Osteoblast (primary cell): ENCODE results near the gene LRP1B. TPM values are rescaled to one million over a fixed set of nuclear protein-coding genes. Genes with fewer than 3 reads are reported as not detected.
"Not testable (repeated sequence)": the region's sequence is repeated elsewhere in the genome, so short reads cannot be mapped to it uniquely, and the experiment has no call there.

Experiments used
- DNase-seq: peaks from one replicate; pipeline ENCODE4 v3.0.0; 2011; ENCODE audit warnings: low spot score, mixed read lengths; ENCODE audit not compliant: insufficient read length; ENCODE audit errors: missing footprints
- H2AFZ ChIP-seq: 2 replicates; pipeline ENCODE4 v1.6.0; 2011; ENCODE audit warnings: mild to moderate bottlenecking, low read length
- H3K27ac ChIP-seq: 2 replicates; pipeline ENCODE4 v1.5.1; 2011; ENCODE audit warnings: mild to moderate bottlenecking, low read depth, low read length, moderate library complexity
- H3K27me3 ChIP-seq: 2 replicates; pipeline ENCODE4 v1.6.0; 2012; ENCODE audit warnings: mild to moderate bottlenecking, control low read depth, inconsistent platforms, low read length, moderate library complexity; ENCODE audit not compliant: insufficient read depth
- H3K36me3 ChIP-seq: 2 replicates; pipeline ENCODE4 v1.5.1; 2011; ENCODE audit warnings: mild to moderate bottlenecking, low read length, control low read depth, moderate library complexity; ENCODE audit not compliant: insufficient read depth
- H3K4me1 ChIP-seq: 2 replicates; pipeline ENCODE4 v1.5.1; 2011; ENCODE audit warnings: mild to moderate bottlenecking, low read length, control low read depth, moderate library complexity; ENCODE audit not compliant: insufficient read depth
- H3K4me2 ChIP-seq: 2 replicates; pipeline ENCODE4 v1.6.0; 2011; ENCODE audit warnings: mild to moderate bottlenecking, low read length; ENCODE audit not compliant: insufficient read depth
- H3K4me3 ChIP-seq: fragments of 200-600 bp; sonication (generic); 3 replicates; pipeline ENCODE4 v1.5.1; 2012; ENCODE audit warnings: mild to moderate bottlenecking, low read length, inconsistent platforms; ENCODE audit not compliant: insufficient read depth
- H3K79me2 ChIP-seq: 2 replicates; pipeline ENCODE4 v1.6.0; 2012; ENCODE audit warnings: mild to moderate bottlenecking, low read length, control low read depth, inconsistent platforms; ENCODE audit not compliant: insufficient read depth
- H3K9me3 ChIP-seq: 2 replicates; pipeline ENCODE4 v1.5.1; 2011; ENCODE audit warnings: low read depth, low read length, control low read depth
- H4K20me1 ChIP-seq: 2 replicates; pipeline ENCODE4 v1.6.0; 2012; ENCODE audit warnings: mild to moderate bottlenecking, low read length, control low read depth; ENCODE audit not compliant: insufficient read depth
- CTCF ChIP-seq: IDR thresholded peaks from 2 replicates; pipeline ENCODE4 v1.5.1; 2011; ENCODE audit warnings: mild to moderate bottlenecking, low read depth, low read length, moderate library complexity; ENCODE audit errors: extremely low read depth
- total RNA-seq: library from RNA; depleted of rRNA; stranded (reverse); fragments of >200 nt; gene quantifications from 2 replicates; pipeline ENCODE4 v1.2.3, GENCODE V29; 2012

The LRP1B gene
- total RNA-seq, 1 donor: not detected

- H3K9me3 ChIP-seq: no peaks in the 10 kb centered on the region
- H3K27ac ChIP-seq: no peak overlapping the region
- no peaks in the 10 kb centered on the region for H3K27me3 ChIP-seq
- H3K4me2 ChIP-seq: no peak overlapping the region
- no peaks in the 10 kb centered on the region for H3K79me2 ChIP-seq
- H3K4me1 ChIP-seq: no peaks in the 10 kb centered on the region
- no peak overlapping the region for H2AFZ ChIP-seq
- no peak for DNase-seq
- TF ChIP-seq CTCF: no peak
- H3K4me3 ChIP-seq: no peak overlapping the region
- H4K20me1 ChIP-seq: no peaks in the 10 kb centered on the region
- H3K36me3 ChIP-seq: no peaks in the 10 kb centered on the region
Measured at GRCh38 chr2:141824790-141825189, 306.0 kb downstream of the LRP1B start.

- H3K4me1 ChIP-seq: no peaks in the 10 kb centered on the region
Measured at GRCh38 chr2:141820893-141821292, 309.9 kb downstream of the LRP1B start.

GRCh38 chr2:141815320-141815719 is 315.5 kb downstream of the LRP1B start:
- H4K20me1 ChIP-seq, H2AFZ ChIP-seq, DNase-seq, H3K27me3 ChIP-seq, H3K27ac ChIP-seq, H3K36me3 ChIP-seq, H3K4me2 ChIP-seq, H3K4me3 ChIP-seq, H3K79me2 ChIP-seq, H3K4me1 ChIP-seq, H3K9me3 ChIP-seq: not testable (repeated sequence)

More at GRCh38 chr2:141820893-141821292, 309.9 kb downstream of the LRP1B start:
- H3K36me3 ChIP-seq: no peaks in the 10 kb centered on the region
- no peak overlapping the region for H2AFZ ChIP-seq
- H3K79me2 ChIP-seq: no peaks in the 10 kb centered on the region
- H3K27me3 ChIP-seq: no peaks in the 10 kb centered on the region
- no peak overlapping the region for H3K4me2 ChIP-seq
- no peak overlapping the region for H3K4me3 ChIP-seq
- no peaks in the 10 kb centered on the region for H4K20me1 ChIP-seq
- H3K27ac ChIP-seq: no peak overlapping the region
- no peaks in the 10 kb centered on the region for H3K9me3 ChIP-seq
- no peak for TF ChIP-seq CTCF
- DNase-seq: no peak

GRCh38 chr2:141814150-141814549 is 316.7 kb downstream of the LRP1B start:
- Histone ChIP-seq H3K27me3 (no peaks in the 10 kb centered on the region), H3K4me2 (no peak overlapping the region), H4K20me1 (no peaks in the 10 kb centered on the region), H3K36me3 (no peaks in the 10 kb centered on the region), H3K4me3 (no peak overlapping the region), H3K4me1 (no peaks in the 10 kb centered on the region), H3K27ac (no peak overlapping the region), H2AFZ (no peak overlapping the region), H3K9me3 (no peaks in the 10 kb centered on the region), H3K79me2 (no peaks in the 10 kb centered on the region)
- no peak for DNase-seq
- no peak for TF ChIP-seq CTCF
